Loucy (cell line): ENCODE results near the gene TSPAN4.

Experiments used
- CTCF ChIP-seq: fragments of 200-600 bp; sonication (generic); conservative IDR thresholded peaks from 2 replicates; pipeline ENCODE4 v1.5.1; 2014; ENCODE audit warnings: mild to moderate bottlenecking, antibody characterized with exemption, low read length
- EZH2phosphoT487 ChIP-seq: fragments of 200-600 bp; IDR thresholded peaks from 2 replicates; pipeline ENCODE4 v1.6.1; 2018; ENCODE audit warnings: antibody characterized with exemption, mild to moderate bottlenecking, moderate library complexity, borderline replicate concordance

- no peak for TF ChIP-seq CTCF
- no peak for TF ChIP-seq EZH2phosphoT487
Observed at GRCh38 chr11:856397-856796, 13.7 kb downstream of the TSPAN4 start.
